Keratinocyte (primary cell): ENCODE measurements around the gene MSL1. TPM values are rescaled to one million over a fixed set of nuclear protein-coding genes. Genes with fewer than 3 reads are reported as not detected.

Experiments
- DNase-seq: peaks from one replicate; pipeline ENCODE4 v3.0.0-alpha.2; 2011; ENCODE audit warnings: low read depth, missing footprints, low spot score
- FAIRE-seq: peaks from 2 replicates; lab custom pipeline; 2011; peaks lifted over from hg19 to GRCh38; lab: Jason Lieb, UNC
- H2AFZ ChIP-seq: 2 replicates; pipeline ENCODE4 v1.6.0; 2012; ENCODE audit warnings: low read length, control low read depth, inconsistent platforms; ENCODE audit not compliant: control insufficient read depth
- H3K27ac ChIP-seq: 2 replicates; pipeline ENCODE4 v1.5.1; 2011; ENCODE audit warnings: low read length; ENCODE audit not compliant: control insufficient read depth, insufficient read depth
- H3K27me3 ChIP-seq: 3 replicates; pipeline ENCODE4 v1.6.0; 2011; ENCODE audit warnings: low read length; ENCODE audit not compliant: control insufficient read depth, insufficient read depth; ENCODE audit errors: extremely low read depth
- H3K36me3 ChIP-seq, 2 experiments: 2 replicates in 1 of 2; 3 replicates in 1 of 2; pipeline ENCODE4 v1.5.1; 2011; ENCODE audit warnings: low read length in 2 of 2, mild to moderate bottlenecking in 1 of 2; ENCODE audit not compliant: control insufficient read depth in 2 of 2, insufficient read depth in 2 of 2; ENCODE audit errors: extremely low read depth in 1 of 2
- H3K4me1 ChIP-seq: 3 replicates; pipeline ENCODE4 v1.5.1; 2011; ENCODE audit warnings: low read length; ENCODE audit not compliant: control insufficient read depth, insufficient read depth; ENCODE audit errors: extremely low read depth
- H3K4me2 ChIP-seq: 3 replicates; pipeline ENCODE4 v1.6.0; 2011; ENCODE audit warnings: low read depth, low read length; ENCODE audit not compliant: control insufficient read depth, insufficient read depth; ENCODE audit errors: extremely low read depth
- H3K4me3 ChIP-seq, 3 experiments: fragments of 200-600 bp in 1 of 3; sonication (generic) in 1 of 3; 2 replicates in 2 of 3; 3 replicates in 1 of 3; pipeline ENCODE4 v1.5.1; 2011 to 2016; ENCODE audit warnings: low read length in 3 of 3, mild to moderate bottlenecking in 3 of 3, control low read depth in 2 of 3, inconsistent platforms in 1 of 3, low read depth in 1 of 3, mixed read lengths in 1 of 3, mixed run types in 1 of 3, moderate library complexity in 1 of 3; ENCODE audit not compliant: control insufficient read depth in 2 of 3, insufficient read depth in 2 of 3; ENCODE audit errors: extremely low read depth in 1 of 3
- H3K79me2 ChIP-seq: 2 replicates; pipeline ENCODE4 v1.6.0; 2012; ENCODE audit warnings: low read length; ENCODE audit not compliant: control insufficient read depth, insufficient read depth
- H3K9ac ChIP-seq: 3 replicates; pipeline ENCODE4 v1.6.0; 2011; ENCODE audit warnings: low read length; ENCODE audit not compliant: control insufficient read depth, insufficient read depth; ENCODE audit errors: extremely low read depth
- H3K9me1 ChIP-seq: 3 replicates; pipeline ENCODE4 v1.6.0; 2011; ENCODE audit warnings: low read length; ENCODE audit not compliant: control insufficient read depth, insufficient read depth; ENCODE audit errors: extremely low read depth
- H3K9me3 ChIP-seq: 2 replicates; pipeline ENCODE4 v1.5.1; 2012; ENCODE audit warnings: low read depth, low read length; ENCODE audit not compliant: control insufficient read depth
- H4K20me1 ChIP-seq: 3 replicates; pipeline ENCODE4 v1.6.0; 2011; ENCODE audit warnings: low read length; ENCODE audit not compliant: control insufficient read depth, insufficient read depth; ENCODE audit errors: extremely low read depth
- CTCF ChIP-seq, 3 experiments: IDR thresholded peaks in 1 of 3; conservative IDR thresholded peaks in 1 of 3; optimal IDR thresholded peaks in 1 of 3; 2 replicates in 2 of 3; 3 replicates in 1 of 3; pipeline versions ENCODE3 to v1.5.1; 2011; ENCODE audit warnings: low read length in 3 of 3, mild to moderate bottlenecking in 3 of 3, moderate library complexity in 2 of 3, control low read depth in 1 of 3, inconsistent platforms in 1 of 3; ENCODE audit not compliant: insufficient read depth in 2 of 3; ENCODE audit errors: extremely low read depth in 1 of 3
- EZH2 ChIP-seq: IDR thresholded peaks from one replicate; pipeline ENCODE4 v1.6.1; 2012; ENCODE audit warnings: inconsistent platforms, mild to moderate bottlenecking, low read length, moderate library complexity
- dilution Hi-C: fragments of 300-500 bp; cut with MboI; formaldehyde crosslinking; loops from one replicate; pipeline ENCODE4 v1.7.0; 2020; ENCODE audit warnings: low sequenced_read_pairs; ENCODE audit not compliant: extremely low pct_ligation_motif_present
- polyA plus RNA-seq, 5 experiments: library from polyadenylated mRNA; depleted of rRNA in 3 of 5; stranded (reverse) in 3 of 5; stranded (forward) in 1 of 5; unstranded in 1 of 5; fragments of >200 nt; gene quantifications; 1 replicate in 1 of 5; 2 replicates in 3 of 5; 3 replicates in 1 of 5; pipeline versions ENCODE4 v1.2.1 to v1.2.3, GENCODE V29; 2011 to 2012; ENCODE audit warnings: missing spikeins in 2 of 5, low read depth in 1 of 5, low replicate concordance in 1 of 5

The MSL1 gene
- polyA plus RNA-seq, 1 donor (not counting 4 experiments of a cell fraction or from before 2014, with no cell fraction given): 66.8 TPM

GRCh38 chr17:40074175-40074512 is 47.6 kb upstream of the MSL1 start:
- dilution Hi-C loops: no loop called here
- Histone ChIP-seq H3K4me1 (peaks cover 44% of the 10 kb centered on the region), H3K27ac (no peak overlapping the region)

GRCh38 chr17:40074871-40075200 is 46.9 kb upstream of the MSL1 start:
- Histone ChIP-seq H3K27ac (no peak overlapping the region), H2AFZ (no peak overlapping the region), H3K9me3 (no peaks in the 10 kb centered on the region), H3K79me2 (no peaks in the 10 kb centered on the region), H3K4me3 (no peak overlapping the region), H3K36me3 (no peaks in the 10 kb centered on the region), H3K9ac (no peak overlapping the region), H3K27me3 (no peaks in the 10 kb centered on the region), H4K20me1 (no peaks in the 10 kb centered on the region), H3K9me1 (no peaks in the 10 kb centered on the region), H3K4me1 (peaks cover 37% of the 10 kb centered on the region), H3K4me2 (no peak overlapping the region)
- DNase-seq (no peak), FAIRE-seq (no peak)
- dilution Hi-C loops: no loop called here
- no peak for TF ChIP-seq CTCF (optimal IDR thresholded peaks at IDR 0.05 in 1 of 3, IDR thresholded peaks at IDR 0.05 in 1 of 3, conservative IDR thresholded peaks at IDR 0.05 in 1 of 3; ENCODE audit: extremely low read depth in 1 of 3, insufficient read depth in 2 of 3, low read length in 3 of 3)
- TF ChIP-seq EZH2: no peak

More at GRCh38 chr17:40074175-40074512, 47.6 kb upstream of the MSL1 start:
- Histone ChIP-seq H3K9me3 (no peaks in the 10 kb centered on the region), H3K27me3 (no peaks in the 10 kb centered on the region), H3K36me3 (no peaks in the 10 kb centered on the region), H2AFZ (no peak overlapping the region), H3K4me2 (no peak overlapping the region), H3K79me2 (no peaks in the 10 kb centered on the region), H4K20me1 (no peaks in the 10 kb centered on the region), H3K9me1 (no peaks in the 10 kb centered on the region), H3K9ac (no peak overlapping the region), H3K4me3 (no peak overlapping the region)
- no peak for DNase-seq
- no peak for FAIRE-seq
- TF ChIP-seq EZH2: no peak
- TF ChIP-seq CTCF (optimal IDR thresholded peaks at IDR 0.05 in 1 of 3, IDR thresholded peaks at IDR 0.05 in 1 of 3, conservative IDR thresholded peaks at IDR 0.05 in 1 of 3; ENCODE audit: extremely low read depth in 1 of 3, insufficient read depth in 2 of 3, low read length in 3 of 3): no peak
